ENCODE data around the gene TLN1. TPM values are rescaled to one million over a fixed set of nuclear protein-coding genes. Genes with fewer than 3 reads are reported as not detected.

The TLN1 gene
- total and polyA plus RNA-seq, 2 of the 8 experiments (the other 6 are each of a cell fraction or from before 2014, with no cell fraction given) = 28.1 to 90.1 TPM

GRCh38 chr9:35682051-35682450, 49.9 kb downstream of the TLN1 start:
- POLR2A ChIA-PET (ENCODE audit: partially characterized antibody) = interaction anchor here (1.5 to 8.4 kb wide), 4 partner anchors 8 to 24 kb away, joined by 3 to 55 read pairs (median 28); partner anchors contain the start of genes ARHGEF39, CA9, CCDC107 and RMRP
- Histone ChIP-seq H3K27ac (ENCODE audit: low read depth, low read length) (no peak overlapping the region), H4K20me1 (replicated peaks in 1 of 2; ENCODE audit: control insufficient read depth in 1 of 2, insufficient read depth in 2 of 2, low read length in 2 of 2) (peaks cover 5 to 8% of the 10 kb centered on the region in 2 experiments), H3K79me2 (ENCODE audit: control insufficient read depth in 1 of 2, insufficient read depth in 2 of 2, low read length in 2 of 2) (no peaks in the 10 kb centered on the region; a peak in 1 of 4 replicates), H2BK120ac (replicated peaks; ENCODE audit: low read depth, low read length) (no peak overlapping the region), H3K23me2 (ENCODE audit: low read depth, low read length) (no peaks in the 10 kb centered on the region), H2BK20ac (ENCODE audit: low read length) (no peak overlapping the region), H3K36me3 (ENCODE audit: control insufficient read depth in 2 of 4, insufficient read depth in 4 of 4, low read length in 3 of 4) (peaks cover 14 to 43% (median 30%) of the 10 kb centered on the region in 4 experiments), H3K14ac (ENCODE audit: insufficient read length) (no peak overlapping the region), H2AK5ac (ENCODE audit: low read depth, low read length) (no peak overlapping the region), H3K23ac (ENCODE audit: insufficient read length) (no peak overlapping the region), H3K79me1 (ENCODE audit: low read depth, low read length) (no peaks in the 10 kb centered on the region), H4K91ac (replicated peaks; ENCODE audit: insufficient read length, low read length) (no peak overlapping the region), H4K5ac (ENCODE audit: insufficient read length, low read depth, low read length) (no peak overlapping the region), H2BK12ac (ENCODE audit: low read depth, low read length) (no peak overlapping the region), H3K9me3 (ENCODE audit: insufficient read depth in 2 of 2, low read depth in 1 of 2, low read length in 1 of 2) (no peaks in the 10 kb centered on the region), H3K18ac (ENCODE audit: extremely low read depth, low read length) (no peak overlapping the region), H3K9ac (replicated peaks in 1 of 4; ENCODE audit: extremely low read depth in 1 of 4, low read depth in 3 of 4, low read length in 3 of 4) (no peak overlapping the region), H2BK15ac (ENCODE audit: low read length) (no peak overlapping the region), H3K56ac (replicated peaks; ENCODE audit: insufficient read length, low read depth, low read length) (no peak overlapping the region), H3K27me3 (replicated peaks in 1 of 4; ENCODE audit: control insufficient read depth in 3 of 4, extremely low read depth in 1 of 4, insufficient read depth in 3 of 4, low read length in 3 of 4) (no peaks in the 10 kb centered on the region), H3K4me2 (ENCODE audit: insufficient read depth in 1 of 2, low read depth in 2 of 2, low read length in 2 of 2) (no peak overlapping the region), H2BK5ac (ENCODE audit: low read depth, low read length) (no peak overlapping the region), H3K4me1 (replicated peaks in 1 of 4; ENCODE audit: control insufficient read depth in 3 of 4, insufficient read depth in 4 of 4, low read length in 3 of 4) (peaks cover 0 to 6% (median 2%) of the 10 kb centered on the region in 4 experiments; a peak in 2 of 7 replicates), H3K4ac (replicated peaks; ENCODE audit: insufficient read length, low read depth, low read length) (no peak overlapping the region), H4K8ac (ENCODE audit: extremely low read depth, insufficient read depth, low read length) (no peak overlapping the region), H2AFZ (ENCODE audit: low read length) (no peak overlapping the region), H3K4me3 (ENCODE audit: extremely low read depth in 1 of 4, insufficient read depth in 2 of 4, low read depth in 3 of 4, low read length in 4 of 4) (no peak overlapping the region)
- 90% methylated on average over 6 of the region's 6 CpGs; no CpG with 5 or more reads in 1 of the 2 experiments for WGBS, 2 experiments (ENCODE audit: extremely low coverage in 1 of 2, insufficient coverage in 1 of 2, insufficient read length in 1 of 2, insufficient replicate concordance in 2 of 2, low coverage in 1 of 2, low lambda C conversion rate in 2 of 2, missing lambda C conversion rate in 1 of 2)
- DNase-seq (ENCODE audit: low read depth in 1 of 2, low spot score in 2 of 2) (no peak), FAIRE-seq (no peak)
- CTCF ChIA-PET (ENCODE audit: partially characterized antibody) = interaction anchor here (0.9 kb wide), 1 partner anchor 54 kb away, joined by 3 read pairs; no protein-coding TSS in a partner anchor
- TF ChIP-seq SIN3A (conservative IDR thresholded peaks at IDR 0.05 in 1 of 2, IDR thresholded peaks at IDR 0.05 in 1 of 2; ENCODE audit: low read depth in 1 of 2, low read length in 2 of 2) (no peak), POLR2AphosphoS5 (IDR thresholded peaks at IDR 0.05; ENCODE audit: low read depth, low read length) (peak; percentile 68; the same call in 1 of the 2 replicates)
